Measurements from ENCODE around the gene BCAS4.
A peak's percentile ranks its signal among the peaks of the same experiment; 100 is the strongest.

Gene BCAS4

DNA sequence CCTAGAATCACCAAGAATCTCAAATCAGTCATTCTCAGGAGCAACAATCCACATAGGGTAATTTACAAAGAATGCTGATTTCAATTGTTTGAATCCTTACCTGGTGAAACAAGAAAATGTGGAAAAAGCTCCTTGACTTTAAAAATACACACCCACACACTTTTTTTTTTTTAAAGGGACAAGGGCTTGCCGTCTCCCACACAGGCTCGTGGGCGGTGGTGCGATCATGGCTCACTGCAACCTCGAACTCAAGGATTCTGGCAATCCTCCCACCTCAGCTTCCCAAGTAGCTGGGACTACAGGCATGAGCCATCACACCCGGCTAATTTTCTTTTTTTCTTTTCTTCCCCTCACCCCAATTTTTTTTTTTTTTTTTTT, 32.8 kb upstream of the BCAS4 start:
- H3K36me3 ChIP-seq (ENCODE audit: control insufficient read depth in 2 of 2, insufficient read depth in 1 of 2, low read length in 2 of 2), result no peaks in the 10 kb centered on the region
- H3K27ac ChIP-seq (ENCODE audit: extremely low read depth, low read depth, low read length), result no peak overlapping the region
- peaks cover under 1% of the 10 kb centered on the region; the same call in 1 of the 2 replicates for H3K4me1 ChIP-seq (ENCODE audit: control insufficient read depth, insufficient read depth, low read length)
- CTCF ChIA-PET, result interaction anchor here (0.6 to 1.0 kb wide), 3 partner anchors 13 to 220 kb away, joined by 3 to 4 read pairs (median 3); no protein-coding TSS in a partner anchor
- no peaks in the 10 kb centered on the region for H3K9me3 ChIP-seq (ENCODE audit: control insufficient read depth, insufficient read depth, low read depth, low read length)
- POLR2A ChIA-PET, result no interaction called here
- no peak overlapping the region for H3K4me3 ChIP-seq (ENCODE audit: low read depth, low read length)
- TF ChIP-seq, protein P1, sequence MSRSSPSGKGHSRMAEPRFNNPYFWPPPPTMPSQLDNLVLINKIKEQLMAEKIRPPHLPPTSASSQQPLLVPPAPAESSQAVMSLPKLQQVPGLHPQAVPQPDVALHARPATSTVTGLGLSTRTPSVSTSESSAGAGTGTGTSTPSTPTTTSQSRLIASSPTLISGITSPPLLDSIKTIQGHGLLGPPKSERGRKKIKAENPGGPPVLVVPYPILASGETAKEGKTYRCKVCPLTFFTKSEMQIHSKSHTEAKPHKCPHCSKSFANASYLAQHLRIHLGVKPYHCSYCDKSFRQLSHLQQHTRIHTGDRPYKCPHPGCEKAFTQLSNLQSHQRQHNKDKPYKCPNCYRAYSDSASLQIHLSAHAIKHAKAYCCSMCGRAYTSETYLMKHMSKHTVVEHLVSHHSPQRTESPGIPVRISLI (tag by site-specific recombination; IDR thresholded peaks at IDR 0.05), result 0 out of 2 replicates have a peak, but pooled peaks have one; percentile 47
- TF ChIP-seq ZNF558 (tag by site-specific recombination; IDR thresholded peaks at IDR 0.05), result no peak
- no peak for TF ChIP-seq ZNF24 (tag by site-specific recombination; IDR thresholded peaks at IDR 0.05)
- no peak for TF ChIP-seq ZNF433 (tag by site-specific recombination; IDR thresholded peaks at IDR 0.05; ENCODE audit: low read depth)
- TF ChIP-seq, protein P2, sequence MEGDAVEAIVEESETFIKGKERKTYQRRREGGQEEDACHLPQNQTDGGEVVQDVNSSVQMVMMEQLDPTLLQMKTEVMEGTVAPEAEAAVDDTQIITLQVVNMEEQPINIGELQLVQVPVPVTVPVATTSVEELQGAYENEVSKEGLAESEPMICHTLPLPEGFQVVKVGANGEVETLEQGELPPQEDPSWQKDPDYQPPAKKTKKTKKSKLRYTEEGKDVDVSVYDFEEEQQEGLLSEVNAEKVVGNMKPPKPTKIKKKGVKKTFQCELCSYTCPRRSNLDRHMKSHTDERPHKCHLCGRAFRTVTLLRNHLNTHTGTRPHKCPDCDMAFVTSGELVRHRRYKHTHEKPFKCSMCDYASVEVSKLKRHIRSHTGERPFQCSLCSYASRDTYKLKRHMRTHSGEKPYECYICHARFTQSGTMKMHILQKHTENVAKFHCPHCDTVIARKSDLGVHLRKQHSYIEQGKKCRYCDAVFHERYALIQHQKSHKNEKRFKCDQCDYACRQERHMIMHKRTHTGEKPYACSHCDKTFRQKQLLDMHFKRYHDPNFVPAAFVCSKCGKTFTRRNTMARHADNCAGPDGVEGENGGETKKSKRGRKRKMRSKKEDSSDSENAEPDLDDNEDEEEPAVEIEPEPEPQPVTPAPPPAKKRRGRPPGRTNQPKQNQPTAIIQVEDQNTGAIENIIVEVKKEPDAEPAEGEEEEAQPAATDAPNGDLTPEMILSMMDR (tag by site-specific recombination; IDR thresholded peaks at IDR 0.05), result no peak
- TF ChIP-seq ZNF274 (IDR thresholded peaks at IDR 0.05; ENCODE audit: low read length), result no peak
- no peak for TF ChIP-seq ZNF274 (tag by site-specific recombination; IDR thresholded peaks at IDR 0.05; ENCODE audit: borderline replicate concordance)
- TF ChIP-seq, protein P3, sequence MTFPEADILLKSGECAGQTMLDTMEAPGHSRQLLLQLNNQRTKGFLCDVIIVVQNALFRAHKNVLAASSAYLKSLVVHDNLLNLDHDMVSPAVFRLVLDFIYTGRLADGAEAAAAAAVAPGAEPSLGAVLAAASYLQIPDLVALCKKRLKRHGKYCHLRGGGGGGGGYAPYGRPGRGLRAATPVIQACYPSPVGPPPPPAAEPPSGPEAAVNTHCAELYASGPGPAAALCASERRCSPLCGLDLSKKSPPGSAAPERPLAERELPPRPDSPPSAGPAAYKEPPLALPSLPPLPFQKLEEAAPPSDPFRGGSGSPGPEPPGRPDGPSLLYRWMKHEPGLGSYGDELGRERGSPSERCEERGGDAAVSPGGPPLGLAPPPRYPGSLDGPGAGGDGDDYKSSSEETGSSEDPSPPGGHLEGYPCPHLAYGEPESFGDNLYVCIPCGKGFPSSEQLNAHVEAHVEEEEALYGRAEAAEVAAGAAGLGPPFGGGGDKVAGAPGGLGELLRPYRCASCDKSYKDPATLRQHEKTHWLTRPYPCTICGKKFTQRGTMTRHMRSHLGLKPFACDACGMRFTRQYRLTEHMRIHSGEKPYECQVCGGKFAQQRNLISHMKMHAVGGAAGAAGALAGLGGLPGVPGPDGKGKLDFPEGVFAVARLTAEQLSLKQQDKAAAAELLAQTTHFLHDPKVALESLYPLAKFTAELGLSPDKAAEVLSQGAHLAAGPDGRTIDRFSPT (tag by site-specific recombination; IDR thresholded peaks at IDR 0.05), result no peak
- TF ChIP-seq, protein P4, sequence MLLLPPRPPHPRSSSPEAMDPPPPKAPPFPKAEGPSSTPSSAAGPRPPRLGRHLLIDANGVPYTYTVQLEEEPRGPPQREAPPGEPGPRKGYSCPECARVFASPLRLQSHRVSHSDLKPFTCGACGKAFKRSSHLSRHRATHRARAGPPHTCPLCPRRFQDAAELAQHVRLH (tag by site-specific recombination; IDR thresholded peaks at IDR 0.05), result no peak
- no peak for TF ChIP-seq ZBTB21 (tag by site-specific recombination; IDR thresholded peaks at IDR 0.05)
- TF ChIP-seq ZNF514 (tag by site-specific recombination; IDR thresholded peaks at IDR 0.05), result no peak
- TF ChIP-seq, protein P5, sequence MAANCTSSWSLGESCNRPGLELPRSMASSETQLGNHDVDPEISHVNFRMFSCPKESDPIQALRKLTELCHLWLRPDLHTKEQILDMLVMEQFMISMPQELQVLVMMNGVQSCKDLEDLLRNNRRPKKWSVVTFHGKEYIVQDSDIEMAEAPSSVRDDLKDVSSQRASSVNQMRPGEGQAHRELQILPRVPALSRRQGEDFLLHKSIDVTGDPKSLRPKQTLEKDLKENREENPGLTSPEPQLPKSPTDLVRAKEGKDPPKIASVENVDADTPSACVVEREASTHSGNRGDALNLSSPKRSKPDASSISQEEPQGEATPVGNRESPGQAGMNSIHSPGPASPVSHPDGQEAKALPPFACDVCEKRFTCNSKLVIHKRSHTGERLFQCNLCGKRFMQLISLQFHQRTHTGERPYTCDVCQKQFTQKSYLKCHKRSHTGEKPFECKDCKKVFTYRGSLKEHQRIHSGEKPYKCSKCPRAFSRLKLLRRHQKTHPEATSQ (tag by site-specific recombination; IDR thresholded peaks at IDR 0.05), result no peak
- TF ChIP-seq ZNF701 (tag by site-specific recombination; IDR thresholded peaks at IDR 0.05), result no peak
- TF ChIP-seq ZFHX2 (tag by site-specific recombination; conservative IDR thresholded peaks at IDR 0.05), result peak; percentile 41; the same call in 1 of the 2 replicates
- TF ChIP-seq ZNF37A (tag by site-specific recombination; IDR thresholded peaks at IDR 0.05), result no peak
- TF ChIP-seq, protein P6, sequence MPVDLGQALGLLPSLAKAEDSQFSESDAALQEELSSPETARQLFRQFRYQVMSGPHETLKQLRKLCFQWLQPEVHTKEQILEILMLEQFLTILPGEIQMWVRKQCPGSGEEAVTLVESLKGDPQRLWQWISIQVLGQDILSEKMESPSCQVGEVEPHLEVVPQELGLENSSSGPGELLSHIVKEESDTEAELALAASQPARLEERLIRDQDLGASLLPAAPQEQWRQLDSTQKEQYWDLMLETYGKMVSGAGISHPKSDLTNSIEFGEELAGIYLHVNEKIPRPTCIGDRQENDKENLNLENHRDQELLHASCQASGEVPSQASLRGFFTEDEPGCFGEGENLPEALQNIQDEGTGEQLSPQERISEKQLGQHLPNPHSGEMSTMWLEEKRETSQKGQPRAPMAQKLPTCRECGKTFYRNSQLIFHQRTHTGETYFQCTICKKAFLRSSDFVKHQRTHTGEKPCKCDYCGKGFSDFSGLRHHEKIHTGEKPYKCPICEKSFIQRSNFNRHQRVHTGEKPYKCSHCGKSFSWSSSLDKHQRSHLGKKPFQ (tag by site-specific recombination; IDR thresholded peaks at IDR 0.05), result no peak
- no peak for TF ChIP-seq ZNF530 (tag by site-specific recombination; IDR thresholded peaks at IDR 0.05; ENCODE audit: low read depth)
- TF ChIP-seq ZNF777 (tag by site-specific recombination; IDR thresholded peaks at IDR 0.05; ENCODE audit: borderline replicate concordance), result no peak
- no peak for TF ChIP-seq ZNF157 (tag by site-specific recombination; IDR thresholded peaks at IDR 0.05)
- TF ChIP-seq, protein P7, sequence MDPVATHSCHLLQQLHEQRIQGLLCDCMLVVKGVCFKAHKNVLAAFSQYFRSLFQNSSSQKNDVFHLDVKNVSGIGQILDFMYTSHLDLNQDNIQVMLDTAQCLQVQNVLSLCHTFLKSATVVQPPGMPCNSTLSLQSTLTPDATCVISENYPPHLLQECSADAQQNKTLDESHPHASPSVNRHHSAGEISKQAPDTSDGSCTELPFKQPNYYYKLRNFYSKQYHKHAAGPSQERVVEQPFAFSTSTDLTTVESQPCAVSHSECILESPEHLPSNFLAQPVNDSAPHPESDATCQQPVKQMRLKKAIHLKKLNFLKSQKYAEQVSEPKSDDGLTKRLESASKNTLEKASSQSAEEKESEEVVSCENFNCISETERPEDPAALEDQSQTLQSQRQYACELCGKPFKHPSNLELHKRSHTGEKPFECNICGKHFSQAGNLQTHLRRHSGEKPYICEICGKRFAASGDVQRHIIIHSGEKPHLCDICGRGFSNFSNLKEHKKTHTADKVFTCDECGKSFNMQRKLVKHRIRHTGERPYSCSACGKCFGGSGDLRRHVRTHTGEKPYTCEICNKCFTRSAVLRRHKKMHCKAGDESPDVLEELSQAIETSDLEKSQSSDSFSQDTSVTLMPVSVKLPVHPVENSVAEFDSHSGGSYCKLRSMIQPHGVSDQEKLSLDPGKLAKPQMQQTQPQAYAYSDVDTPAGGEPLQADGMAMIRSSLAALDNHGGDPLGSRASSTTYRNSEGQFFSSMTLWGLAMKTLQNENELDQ (tag by site-specific recombination; IDR thresholded peaks at IDR 0.05; ENCODE audit: low read depth), result no peak
- TF ChIP-seq, protein P8, sequence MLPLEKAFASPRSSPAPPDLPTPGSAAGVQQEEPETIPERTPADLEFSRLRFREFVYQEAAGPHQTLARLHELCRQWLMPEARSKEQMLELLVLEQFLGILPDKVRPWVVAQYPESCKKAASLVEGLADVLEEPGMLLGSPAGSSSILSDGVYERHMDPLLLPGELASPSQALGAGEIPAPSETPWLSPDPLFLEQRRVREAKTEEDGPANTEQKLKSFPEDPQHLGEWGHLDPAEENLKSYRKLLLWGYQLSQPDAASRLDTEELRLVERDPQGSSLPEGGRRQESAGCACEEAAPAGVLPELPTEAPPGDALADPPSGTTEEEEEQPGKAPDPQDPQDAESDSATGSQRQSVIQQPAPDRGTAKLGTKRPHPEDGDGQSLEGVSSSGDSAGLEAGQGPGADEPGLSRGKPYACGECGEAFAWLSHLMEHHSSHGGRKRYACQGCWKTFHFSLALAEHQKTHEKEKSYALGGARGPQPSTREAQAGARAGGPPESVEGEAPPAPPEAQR (tag by site-specific recombination; IDR thresholded peaks at IDR 0.05), result no peak
- TF ChIP-seq SCRT1 (tag by site-specific recombination; IDR thresholded peaks at IDR 0.05; ENCODE audit: borderline replicate concordance), result no peak
